NAMALWA (cell line): ENCODE measurements around the gene GARS1.

Experiments
- DNase-seq: peaks from one replicate; pipeline ENCODE4 v3.0.0-alpha.2; 2015; ENCODE audit warnings: low spot score

The GARS1 gene

GRCh38 chr7:30682212-30683083 is 87.8 kb downstream of the GARS1 start, which contains the start of gene CRHR2:
CRHR2 (minus strand) TSS chr7:30682456; CDS start chr7:30682280, 176 bp downstream.
- no peak for DNase-seq

GRCh38 chr7:30683306-30683705 is 88.6 kb downstream of the GARS1 start:
- DNase-seq = no peak
